Fibroblast of skin of abdomen (primary cell): Measurements from ENCODE around the gene MARK3.

Source experiments
- DNase-seq: peaks from one replicate; pipeline ENCODE4 v3.0.0-alpha.2; 2013

MARK3 gene

GRCh38 chr14:103527408-103528145 is 142.4 kb downstream of the MARK3 start:
- DNase-seq, result peak; percentile 34

- DNase-seq, result peak; percentile 31
Measured at GRCh38 chr14:103528146-103528586, 143.0 kb downstream of the MARK3 start.

GRCh38 chr14:103528587-103529382 is 143.6 kb downstream of the MARK3 start, which contains the start of gene TRMT61A:
Gene TRMT61A (plus strand): TSS chr14:103529196. CDS start chr14:103529979, 783 bp downstream.
- peak; percentile 88 for DNase-seq

GRCh38 chr14:103529383-103530365 is 144.5 kb downstream of the MARK3 start:
- DNase-seq, result no peak

GRCh38 chr14:103530390-103530789 is 145.2 kb downstream of the MARK3 start:
- no peak for DNase-seq

GRCh38 chr14:103530831-103531230 is 145.6 kb downstream of the MARK3 start:
- DNase-seq, result no peak

- no peak for DNase-seq
Measured at GRCh38 chr14:103531421-103532215, 146.4 kb downstream of the MARK3 start.

GRCh38 chr14:103532216-103533136 is 147.3 kb downstream of the MARK3 start:
- DNase-seq, result no peak

GRCh38 chr14:103533137-103533998 is 148.2 kb downstream of the MARK3 start:
- DNase-seq, result no peak

GRCh38 chr14:103533999-103534575 is 148.9 kb downstream of the MARK3 start:
- no peak for DNase-seq

GRCh38 chr14:103534576-103535061 is 149.4 kb downstream of the MARK3 start:
- DNase-seq, result no peak

GRCh38 chr14:103535081-103535890 is 150.1 kb downstream of the MARK3 start:
- no peak for DNase-seq

- DNase-seq, result no peak
Measured at GRCh38 chr14:103535891-103536565, 150.8 kb downstream of the MARK3 start.

- DNase-seq, result no peak
Measured at GRCh38 chr14:103536693-103537092, 151.5 kb downstream of the MARK3 start.

- DNase-seq, result no peak
Measured at GRCh38 chr14:103537175-103537990, 152.2 kb downstream of the MARK3 start.

- no peak for DNase-seq
Measured at GRCh38 chr14:103538291-103539055, 153.3 kb downstream of the MARK3 start.
